Fibroblast of the aortic adventitia (primary cell): ENCODE data around the gene ELOF1. TPM values are rescaled to one million over a fixed set of nuclear protein-coding genes. Genes with fewer than 3 reads are reported as not detected.

Experiments used
- DNase-seq: peaks from one replicate; pipeline ENCODE4 v3.0.0-alpha.2; 2010; ENCODE audit warnings: low read depth
- H3K4me3 ChIP-seq: 2 replicates; pipeline ENCODE4 v1.5.1; 2011; ENCODE audit warnings: low read depth, mild to moderate bottlenecking, control low read depth, low read length, moderate library complexity
- CTCF ChIP-seq: IDR thresholded peaks from 2 replicates; pipeline ENCODE4 v1.5.1; 2011; ENCODE audit warnings: mild to moderate bottlenecking, low read length, control low read depth, inconsistent platforms; ENCODE audit not compliant: insufficient read depth
- total RNA-seq: library from RNA; depleted of rRNA; stranded (reverse); fragments of >200 nt; gene quantifications from 2 replicates; pipeline ENCODE4 v1.2.3, GENCODE V29; 2012; ENCODE audit warnings: low replicate concordance

Gene ELOF1
- total RNA-seq, 1 donor: 33.5 TPM

GRCh38 chr19:11594084-11594483 is 35.1 kb upstream of the ELOF1 start:
- H3K4me3 ChIP-seq: no peak overlapping the region
- no peak for TF ChIP-seq CTCF
- DNase-seq: no peak

- no peak for TF ChIP-seq CTCF
- H3K4me3 ChIP-seq: no peak overlapping the region
- DNase-seq: no peak
Observed at GRCh38 chr19:11587975-11588631, 29.1 kb upstream of the ELOF1 start.

- TF ChIP-seq CTCF: peak; percentile 90
- peak; percentile 75 for DNase-seq
- H3K4me3 ChIP-seq: no peak overlapping the region
Observed at GRCh38 chr19:11587302-11587974, 28.4 kb upstream of the ELOF1 start.

GRCh38 chr19:11586331-11586730 is 27.3 kb upstream of the ELOF1 start:
- no peak overlapping the region for H3K4me3 ChIP-seq
- no peak for TF ChIP-seq CTCF
- DNase-seq: no peak

- DNase-seq: peak; percentile 28
- H3K4me3 ChIP-seq: no peak overlapping the region
- no peak for TF ChIP-seq CTCF
Observed at GRCh38 chr19:11581740-11582139, 22.7 kb upstream of the ELOF1 start.

GRCh38 chr19:11580116-11580515 is 21.1 kb upstream of the ELOF1 start:
- H3K4me3 ChIP-seq: no peak overlapping the region
- no peak for DNase-seq
- no peak for TF ChIP-seq CTCF
